GM12878 (cell line): ENCODE measurements around the gene SNCB. TPM values are rescaled to one million over a fixed set of nuclear protein-coding genes. Genes with fewer than 3 reads are reported as not detected.

Source experiments
- ATAC-seq: fragments of 200-7000 bp; cut with Tn5 transposase; 3 replicates; pipeline ENCODE4 v1.9.1; 2020; ENCODE audit warnings: mild to moderate bottlenecking, moderate library complexity
- BruUV-seq: library from RNA; stranded (reverse); fragments of 400-500 nt; replicated peaks from 2 replicates; lab custom pipeline; 2021; lab: Mats Ljungman, UMichigan
- CTCF ChIA-PET: fragments of 300-600 bp; sonication (Branson Sonifier 250); formaldehyde crosslinking; extraction: SDS; loops from one replicate; lab custom pipeline; 2021; ENCODE audit warnings: inconsistent platforms; lab: Yijun Ruan, JAX
- POLR2A ChIA-PET: fragments of 350-600 bp; formaldehyde crosslinking; extraction: SDS; loops from one replicate; lab custom pipeline; 2021; ENCODE audit warnings: inconsistent platforms; lab: Charles Lee
- RAD21 ChIA-PET: fragments of 300-600 bp; sonication (Branson Sonifier 250); formaldehyde crosslinking; loops from one replicate; lab custom pipeline; 2023; ENCODE audit warnings: antibody characterized with exemption; ENCODE audit not compliant: unreplicated experiment; lab: Charles Lee
- SMC1A ChIA-PET: fragments of 300-600 bp; sonication (Branson Sonifier 250); formaldehyde crosslinking; loops from one replicate; lab custom pipeline; 2023; ENCODE audit not compliant: unreplicated experiment, uncharacterized antibody; lab: Charles Lee
- DNase-seq: peaks from one replicate; pipeline ENCODE4 v3.0.0-alpha.2; 2011; ENCODE audit warnings: low read depth, low spot score
- FAIRE-seq: peaks from 3 replicates; lab custom pipeline; 2011; peaks lifted over from hg19 to GRCh38; lab: Jason Lieb, UNC
- H2AFZ ChIP-seq: 2 replicates; pipeline ENCODE4 v1.6.0; 2011; ENCODE audit warnings: low read depth, low read length, control low read depth; ENCODE audit not compliant: control insufficient read depth
- H3K27ac ChIP-seq: 2 replicates; pipeline ENCODE4 v1.5.1; 2011; ENCODE audit warnings: control low read depth; ENCODE audit not compliant: control insufficient read depth, insufficient read depth
- H3K27me3 ChIP-seq, 2 experiments: replicated peaks in 1 of 2; 2 replicates each; pipeline versions ENCODE4 v1.6.0 to v1.6.1; 2011; ENCODE audit warnings: low read length in 1 of 2; ENCODE audit not compliant: control insufficient read depth in 2 of 2, insufficient read depth in 2 of 2
- H3K36me3 ChIP-seq, 2 experiments: 2 replicates each; pipeline ENCODE4 v1.5.1; 2011; ENCODE audit warnings: low read length in 1 of 2; ENCODE audit not compliant: control insufficient read depth in 2 of 2, insufficient read depth in 2 of 2
- H3K4me1 ChIP-seq: 2 replicates; pipeline ENCODE4 v1.6.1; 2011; ENCODE audit warnings: mild to moderate bottlenecking, low read length, moderate library complexity, mixed read lengths; ENCODE audit not compliant: control insufficient read depth, insufficient read depth
- H3K4me2 ChIP-seq: 2 replicates; pipeline ENCODE4 v1.6.0; 2011; ENCODE audit warnings: control low read depth; ENCODE audit not compliant: control insufficient read depth, insufficient read depth
- H3K4me3 ChIP-seq: fragments of 200-600 bp; sonication (generic); 2 replicates; pipeline ENCODE4 v1.5.1; 2016
- H3K79me2 ChIP-seq: 2 replicates; pipeline ENCODE4 v1.6.0; 2011; ENCODE audit warnings: low read length; ENCODE audit not compliant: control insufficient read depth, insufficient read depth
- H3K9ac ChIP-seq: 2 replicates; pipeline ENCODE4 v1.8.0; 2011; ENCODE audit warnings: low read length, control low read depth, mixed read lengths; ENCODE audit not compliant: control insufficient read depth, insufficient read depth
- H3K9me3 ChIP-seq: replicated peaks from 3 replicates; pipeline ENCODE4 v1.5.1; 2011; ENCODE audit warnings: mild to moderate bottlenecking, low read length; ENCODE audit not compliant: control insufficient read depth, insufficient read depth
- H4K20me1 ChIP-seq: 2 replicates; pipeline ENCODE4 v1.6.0; 2011; ENCODE audit not compliant: control insufficient read depth, insufficient read depth
- ASH2L ChIP-seq: fragments of 300-600, 200-600 bp; sonication (generic); IDR thresholded peaks from 2 replicates; pipeline ENCODE4 v1.6.1; 2017; ENCODE audit warnings: low read depth, mild to moderate bottlenecking, borderline replicate concordance
- BHLHE40 ChIP-seq, 2 experiments: fragments of 450-650 bp in 1 of 2; IDR thresholded peaks; 2 replicates each; pipeline ENCODE4 v1.6.1; 2011 to 2017; ENCODE audit warnings: low read depth in 2 of 2, borderline replicate concordance in 1 of 2, improper control_type of control experiment in 1 of 2, low read length in 1 of 2, mild to moderate bottlenecking in 1 of 2
- CBX3 ChIP-seq: fragments of 200-600 bp; sonication (generic); IDR thresholded peaks from 2 replicates; pipeline ENCODE4 v1.6.1; 2016; ENCODE audit warnings: low read depth, borderline replicate concordance
- CHD2 ChIP-seq: IDR thresholded peaks from 2 replicates; pipeline ENCODE4 v1.6.1; 2011; ENCODE audit warnings: low read depth, low read length, improper control_type of control experiment, borderline replicate concordance
- CHD4 ChIP-seq: fragments of 200-600 bp; sonication (generic); IDR thresholded peaks from 2 replicates; pipeline ENCODE4 v1.6.1; 2016; ENCODE audit warnings: mild to moderate bottlenecking
- E2F8 ChIP-seq: fragments of 450-650 bp; IDR thresholded peaks from 2 replicates; pipeline ENCODE4 v1.6.1; 2018; ENCODE audit warnings: mild to moderate bottlenecking, low read depth, moderate library complexity; ENCODE audit not compliant: partially characterized antibody
- ESRRA ChIP-seq: IDR thresholded peaks from 2 replicates; pipeline ENCODE4 v1.6.1; 2012; ENCODE audit warnings: mild to moderate bottlenecking, low read length, improper control_type of control experiment
- GABPA ChIP-seq: IDR thresholded peaks from 2 replicates; pipeline ENCODE4 v1.6.1; 2014; ENCODE audit warnings: antibody characterized with exemption, low read depth, mild to moderate bottlenecking, inconsistent platforms
- HDAC2 ChIP-seq: fragments of 200-600 bp; sonication (generic); IDR thresholded peaks from 2 replicates; pipeline ENCODE4 v1.6.1; 2017
- KAT2A ChIP-seq: conservative IDR thresholded peaks from 2 replicates; pipeline ENCODE4 v1.6.1; 2011; ENCODE audit warnings: low read depth, low read length; ENCODE audit not compliant: control insufficient read depth
- MTA3 ChIP-seq: IDR thresholded peaks from 2 replicates; pipeline ENCODE4 v1.6.1; 2012; ENCODE audit warnings: low read length, inconsistent platforms, borderline replicate concordance
- NFXL1 ChIP-seq: fragments of 450-650 bp; IDR thresholded peaks from 2 replicates; pipeline ENCODE4 v1.6.1; 2017; ENCODE audit warnings: antibody characterized with exemption, mild to moderate bottlenecking, borderline replicate concordance
- RELB ChIP-seq: fragments of 450-650 bp; IDR thresholded peaks from 2 replicates; pipeline ENCODE4 v1.6.1; 2017; ENCODE audit warnings: low read depth, mild to moderate bottlenecking, moderate library complexity
- SMC3 ChIP-seq: IDR thresholded peaks from 2 replicates; pipeline ENCODE4 v1.6.1; 2011; ENCODE audit warnings: low read length, improper control_type of control experiment, borderline replicate concordance
- ZNF24 ChIP-seq: fragments of 450-650 bp; IDR thresholded peaks from 2 replicates; pipeline ENCODE4 v1.6.1; 2017; ENCODE audit warnings: antibody characterized with exemption, mild to moderate bottlenecking
- ZNF622 ChIP-seq: fragments of 450-650 bp; IDR thresholded peaks from 2 replicates; pipeline ENCODE4 v1.6.1; 2017; ENCODE audit warnings: mild to moderate bottlenecking, inconsistent platforms
- ZSCAN29 ChIP-seq: fragments of 450-650 bp; IDR thresholded peaks from 2 replicates; pipeline ENCODE4 v1.6.1; 2017; ENCODE audit warnings: mild to moderate bottlenecking, moderate library complexity
- WGBS: methylation state at CpG from one replicate; pipeline ENCODE4 v1.1.6; 2016; ENCODE audit warnings: low lambda C conversion rate; ENCODE audit not compliant: insufficient replicate concordance, insufficient coverage; ENCODE audit errors: missing lambda C conversion rate; 5-methylcytosine and 5-hydroxymethylcytosine counted together
- in situ Hi-C: fragments of 300-500 bp; cut with MboI; formaldehyde crosslinking; loops from 9 replicates; pipeline ENCODE4 v1.14.3; 2018; ENCODE audit warnings: mixed read lengths
- intact Hi-C: fragments of 100-400 bp; cut with micrococcal nuclease; formaldehyde crosslinking; loops from one replicate; pipeline ENCODE4 v1.14.2; 2022; ENCODE audit not compliant: unreplicated experiment
- polyA plus RNA-seq, 11 experiments: library from polyadenylated mRNA; depleted of rRNA in 4 of 11; unstranded in 6 of 11; stranded (reverse) in 5 of 11; fragments of >200 nt; fragmentation: Nextera tagmentation in 4 of 11; fragmentation: Illumina TruSeq in 1 of 11; extraction: Ambion mirVana in 4 of 11; extraction: Trizol in 1 of 11; gene quantifications; 1 replicate in 1 of 11; 2 replicates in 10 of 11; pipeline versions ENCODE4 v1.2.1 to v1.2.3, GENCODE V29; 2011 to 2016; ENCODE audit warnings: inconsistent platforms in 2 of 11, missing spikeins in 2 of 11, low read depth in 1 of 11
- total RNA-seq, 4 experiments: library from RNA; depleted of rRNA in 3 of 4; stranded (reverse); fragments of >200 nt in 3 of 4; fragmentation: Illumina TruSeq in 1 of 4; extraction: Trizol in 1 of 4; gene quantifications; 2 replicates each; pipeline versions ENCODE4 v1.2.1 to v1.2.3, GENCODE V29; 2013 to 2021

Gene SNCB
- total and polyA plus RNA-seq, 10 of the 15 experiments (the other 5 are each of a cell fraction or from before 2014, with no cell fraction given), result 0.75 TPM; not detected in 9

DNA sequence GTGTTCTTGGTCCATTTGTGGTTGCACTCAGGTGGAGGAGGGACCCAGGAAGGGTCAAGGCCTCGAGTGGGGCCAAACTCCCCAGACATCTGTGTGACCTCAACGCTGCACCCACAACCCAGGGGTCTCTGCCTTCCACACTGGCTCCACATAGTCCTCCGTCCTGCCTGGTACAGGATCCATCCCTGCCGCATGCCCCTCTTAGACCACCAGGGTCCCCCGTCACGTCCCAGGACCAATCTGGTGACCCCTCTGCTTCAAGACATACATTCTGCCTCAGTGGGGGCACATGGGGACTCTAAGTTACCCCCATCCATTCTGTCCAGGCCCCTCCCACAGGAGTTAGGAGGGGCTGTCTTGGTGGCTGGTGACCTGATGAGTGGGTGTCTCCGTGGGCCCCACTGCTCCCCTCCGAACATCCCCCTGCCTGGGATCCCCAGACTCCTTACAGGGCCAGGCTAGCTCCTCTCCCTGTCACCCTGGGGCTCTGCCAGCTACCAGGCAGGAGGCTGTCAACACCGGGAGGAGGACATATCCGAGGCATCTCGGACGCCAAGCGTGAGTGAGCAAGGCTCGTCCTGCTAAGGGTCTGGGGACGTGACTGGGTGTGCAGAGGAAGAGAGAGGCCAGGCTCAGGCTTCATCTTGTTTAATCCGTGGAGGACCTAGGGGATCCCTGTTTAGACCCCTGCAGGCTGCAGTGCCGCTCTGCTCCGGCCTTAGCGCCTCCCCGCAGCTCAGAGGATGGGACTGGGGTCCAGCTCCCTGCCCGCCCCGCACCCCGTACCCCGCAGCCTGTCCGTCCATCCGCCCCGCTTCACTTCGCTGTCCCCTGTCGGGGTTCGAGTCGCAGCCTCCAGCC, 49.3 kb upstream of the SNCB start:
- H3K36me3 ChIP-seq, result no peaks in the 10 kb centered on the region
- no peak overlapping the region for H3K27ac ChIP-seq
- no peak overlapping the region for H3K4me3 ChIP-seq
- DNase-seq (no peak), FAIRE-seq (no peak), ATAC-seq (no peak)
- intact Hi-C loops, result no loop called here
- 35% methylated on average over 28 of the region's 31 CpGs for WGBS
- H3K9me3 ChIP-seq, result no peaks in the 10 kb centered on the region
- H3K4me1 ChIP-seq, result no peaks in the 10 kb centered on the region
- in situ Hi-C loops, result no loop called here
- no peaks in the 10 kb centered on the region for H3K79me2 ChIP-seq
- H3K27me3 ChIP-seq, result peaks cover 5% of the 10 kb centered on the region in 2 experiments; a peak in 2 of 4 replicates
- ChIA-PET SMC1A (no interaction called here), RAD21 (interaction anchor here (1.3 kb wide), 1 partner anchor 19 kb away, joined by 3 read pairs; no protein-coding TSS in a partner anchor), POLR2A (no interaction called here), CTCF (interaction anchor here (0.8 to 3.0 kb wide), 2 partner anchors 19 to 20 kb away, joined by 3 to 22 read pairs; no protein-coding TSS in a partner anchor)
- H2AFZ ChIP-seq, result no peak overlapping the region
- H3K4me2 ChIP-seq, result no peak overlapping the region
- BruUV-seq, result no TSS peak
- H4K20me1 ChIP-seq, result no peaks in the 10 kb centered on the region
- H3K9ac ChIP-seq, result no peak overlapping the region
- TF ChIP-seq HDAC2 (no peak), RELB (no peak), BHLHE40 (IDR thresholded peaks at IDR 0.05; ENCODE audit: borderline replicate concordance in 1 of 2, low read depth in 2 of 2, low read length in 1 of 2) (no peak), ZSCAN29 (no peak), ZNF24 (no peak), CHD2 (no peak), CBX3 (no peak), MTA3 (no peak), E2F8 (no peak), NFXL1 (no peak), GABPA (no peak), ZNF622 (no peak), SMC3 (no peak), ASH2L (no peak), KAT2A (no peak), CHD4 (no peak), ESRRA (no peak)
